Measurements from ENCODE around the gene ALB.

ALB gene

DNA sequence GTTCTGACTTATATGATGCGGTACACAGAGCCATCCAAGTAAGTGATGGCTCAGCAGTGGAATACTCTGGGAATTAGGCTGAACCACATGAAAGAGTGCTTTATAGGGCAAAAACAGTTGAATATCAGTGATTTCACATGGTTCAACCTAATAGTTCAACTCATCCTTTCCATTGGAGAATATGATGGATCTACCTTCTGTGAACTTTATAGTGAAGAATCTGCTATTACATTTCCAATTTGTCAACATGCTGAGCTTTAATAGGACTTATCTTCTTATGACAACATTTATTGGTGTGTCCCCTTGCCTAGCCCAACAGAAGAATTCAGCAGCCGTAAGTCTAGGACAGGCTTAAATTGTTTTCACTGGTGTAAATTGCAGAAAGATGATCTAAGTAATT lies 16.5 kb downstream of the ALB start:
- no peak overlapping the region for H3K27ac ChIP-seq (replicated peaks)
- TF ChIP-seq POLR2AphosphoS5 (IDR thresholded peaks at IDR 0.05; ENCODE audit: low read depth) = no peak
- H3K27me3 ChIP-seq (ENCODE audit: insufficient read depth, poor library complexity, severe bottlenecking) = no peaks in the 10 kb centered on the region
- DNase-seq (ENCODE audit: low read depth in 1 of 2, low spot score in 1 of 2) = no peak
- H3K4me3 ChIP-seq (replicated peaks; ENCODE audit: insufficient read depth, low read length) = no peak overlapping the region

DNA sequence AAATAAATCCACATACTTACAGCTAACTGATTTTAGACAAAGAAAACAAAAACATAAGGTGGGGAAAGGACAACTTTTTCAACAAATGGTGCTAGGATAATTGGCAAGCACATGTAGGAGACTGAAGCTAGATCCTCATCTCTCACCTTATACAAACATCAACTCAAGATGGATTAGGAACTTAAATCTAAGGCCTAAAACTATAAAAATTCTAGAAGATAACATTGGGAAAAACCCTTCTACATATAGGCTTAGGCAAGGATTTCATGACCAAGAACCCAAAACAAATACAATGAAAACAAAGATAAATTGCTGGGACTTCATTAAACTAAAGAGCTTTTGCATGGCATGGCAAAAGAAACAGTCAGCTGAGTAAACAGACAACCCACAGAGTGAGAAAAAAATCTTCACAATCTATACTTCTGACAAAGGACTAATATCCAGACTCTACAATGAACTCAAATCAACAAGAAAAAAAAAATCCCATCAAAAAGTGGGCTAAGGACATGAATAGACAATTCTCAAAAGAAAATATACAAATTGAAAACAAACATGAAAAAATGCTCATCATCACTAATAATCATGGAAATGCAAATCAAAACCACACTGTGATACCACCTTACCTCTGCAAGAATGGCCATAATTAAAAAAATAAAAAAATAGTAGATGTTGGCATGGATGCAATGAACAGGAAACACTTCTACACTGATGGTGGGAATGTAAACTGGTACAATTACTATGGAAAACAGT lies 17.8 kb downstream of the ALB start:
- H3K4me3 ChIP-seq (replicated peaks; ENCODE audit: insufficient read depth, low read length) = no peak overlapping the region
- DNase-seq (ENCODE audit: low read depth in 1 of 2, low spot score in 1 of 2) = no peak
- TF ChIP-seq SPI1 (IDR thresholded peaks at IDR 0.05; ENCODE audit: borderline replicate concordance, low read depth) (no peak), POLR2AphosphoS5 (IDR thresholded peaks at IDR 0.05; ENCODE audit: low read depth) (no peak), GABPA (IDR thresholded peaks at IDR 0.05; ENCODE audit: low read depth) (no peak)
- TF ChIP-seq, protein P1, sequence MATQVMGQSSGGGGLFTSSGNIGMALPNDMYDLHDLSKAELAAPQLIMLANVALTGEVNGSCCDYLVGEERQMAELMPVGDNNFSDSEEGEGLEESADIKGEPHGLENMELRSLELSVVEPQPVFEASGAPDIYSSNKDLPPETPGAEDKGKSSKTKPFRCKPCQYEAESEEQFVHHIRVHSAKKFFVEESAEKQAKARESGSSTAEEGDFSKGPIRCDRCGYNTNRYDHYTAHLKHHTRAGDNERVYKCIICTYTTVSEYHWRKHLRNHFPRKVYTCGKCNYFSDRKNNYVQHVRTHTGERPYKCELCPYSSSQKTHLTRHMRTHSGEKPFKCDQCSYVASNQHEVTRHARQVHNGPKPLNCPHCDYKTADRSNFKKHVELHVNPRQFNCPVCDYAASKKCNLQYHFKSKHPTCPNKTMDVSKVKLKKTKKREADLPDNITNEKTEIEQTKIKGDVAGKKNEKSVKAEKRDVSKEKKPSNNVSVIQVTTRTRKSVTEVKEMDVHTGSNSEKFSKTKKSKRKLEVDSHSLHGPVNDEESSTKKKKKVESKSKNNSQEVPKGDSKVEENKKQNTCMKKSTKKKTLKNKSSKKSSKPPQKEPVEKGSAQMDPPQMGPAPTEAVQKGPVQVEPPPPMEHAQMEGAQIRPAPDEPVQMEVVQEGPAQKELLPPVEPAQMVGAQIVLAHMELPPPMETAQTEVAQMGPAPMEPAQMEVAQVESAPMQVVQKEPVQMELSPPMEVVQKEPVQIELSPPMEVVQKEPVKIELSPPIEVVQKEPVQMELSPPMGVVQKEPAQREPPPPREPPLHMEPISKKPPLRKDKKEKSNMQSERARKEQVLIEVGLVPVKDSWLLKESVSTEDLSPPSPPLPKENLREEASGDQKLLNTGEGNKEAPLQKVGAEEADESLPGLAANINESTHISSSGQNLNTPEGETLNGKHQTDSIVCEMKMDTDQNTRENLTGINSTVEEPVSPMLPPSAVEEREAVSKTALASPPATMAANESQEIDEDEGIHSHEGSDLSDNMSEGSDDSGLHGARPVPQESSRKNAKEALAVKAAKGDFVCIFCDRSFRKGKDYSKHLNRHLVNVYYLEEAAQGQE (IDR thresholded peaks at IDR 0.05; ENCODE audit: insufficient replicate concordance, low read depth) = no peak
- TF ChIP-seq, protein P2, sequence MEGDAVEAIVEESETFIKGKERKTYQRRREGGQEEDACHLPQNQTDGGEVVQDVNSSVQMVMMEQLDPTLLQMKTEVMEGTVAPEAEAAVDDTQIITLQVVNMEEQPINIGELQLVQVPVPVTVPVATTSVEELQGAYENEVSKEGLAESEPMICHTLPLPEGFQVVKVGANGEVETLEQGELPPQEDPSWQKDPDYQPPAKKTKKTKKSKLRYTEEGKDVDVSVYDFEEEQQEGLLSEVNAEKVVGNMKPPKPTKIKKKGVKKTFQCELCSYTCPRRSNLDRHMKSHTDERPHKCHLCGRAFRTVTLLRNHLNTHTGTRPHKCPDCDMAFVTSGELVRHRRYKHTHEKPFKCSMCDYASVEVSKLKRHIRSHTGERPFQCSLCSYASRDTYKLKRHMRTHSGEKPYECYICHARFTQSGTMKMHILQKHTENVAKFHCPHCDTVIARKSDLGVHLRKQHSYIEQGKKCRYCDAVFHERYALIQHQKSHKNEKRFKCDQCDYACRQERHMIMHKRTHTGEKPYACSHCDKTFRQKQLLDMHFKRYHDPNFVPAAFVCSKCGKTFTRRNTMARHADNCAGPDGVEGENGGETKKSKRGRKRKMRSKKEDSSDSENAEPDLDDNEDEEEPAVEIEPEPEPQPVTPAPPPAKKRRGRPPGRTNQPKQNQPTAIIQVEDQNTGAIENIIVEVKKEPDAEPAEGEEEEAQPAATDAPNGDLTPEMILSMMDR (IDR thresholded peaks at IDR 0.05; ENCODE audit: insufficient read depth, low read length) = no peak
- no peaks in the 10 kb centered on the region for H3K27me3 ChIP-seq (ENCODE audit: insufficient read depth, poor library complexity, severe bottlenecking)
- no peak overlapping the region for H3K27ac ChIP-seq (replicated peaks)

DNA sequence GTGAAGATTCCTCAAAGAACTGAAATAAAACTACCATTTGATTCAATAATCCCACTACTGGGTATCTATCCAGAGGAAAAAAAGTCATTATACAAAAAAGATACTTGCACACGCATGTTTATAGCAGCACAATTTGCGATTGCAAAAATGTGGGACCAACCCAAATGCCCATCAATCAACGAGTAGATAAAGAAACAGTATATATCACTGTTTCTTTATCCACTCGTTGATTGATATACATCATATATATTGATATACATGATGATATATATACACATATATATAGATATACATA lies 18.3 kb downstream of the ALB start:
- TF ChIP-seq, protein P2 (IDR thresholded peaks at IDR 0.05; ENCODE audit: insufficient read depth, low read length) = no peak
- TF ChIP-seq, protein P1 (IDR thresholded peaks at IDR 0.05; ENCODE audit: insufficient replicate concordance, low read depth) = no peak
- TF ChIP-seq SPI1 (IDR thresholded peaks at IDR 0.05; ENCODE audit: borderline replicate concordance, low read depth) (no peak), GABPA (IDR thresholded peaks at IDR 0.05; ENCODE audit: low read depth) (no peak), POLR2AphosphoS5 (IDR thresholded peaks at IDR 0.05; ENCODE audit: low read depth) (no peak)
- Histone ChIP-seq H3K27ac (replicated peaks) (no peak overlapping the region), H3K27me3 (ENCODE audit: insufficient read depth, poor library complexity, severe bottlenecking) (no peaks in the 10 kb centered on the region), H3K4me3 (replicated peaks; ENCODE audit: insufficient read depth, low read length) (no peak overlapping the region)
- no peak for DNase-seq (ENCODE audit: low read depth in 1 of 2, low spot score in 1 of 2)

DNA sequence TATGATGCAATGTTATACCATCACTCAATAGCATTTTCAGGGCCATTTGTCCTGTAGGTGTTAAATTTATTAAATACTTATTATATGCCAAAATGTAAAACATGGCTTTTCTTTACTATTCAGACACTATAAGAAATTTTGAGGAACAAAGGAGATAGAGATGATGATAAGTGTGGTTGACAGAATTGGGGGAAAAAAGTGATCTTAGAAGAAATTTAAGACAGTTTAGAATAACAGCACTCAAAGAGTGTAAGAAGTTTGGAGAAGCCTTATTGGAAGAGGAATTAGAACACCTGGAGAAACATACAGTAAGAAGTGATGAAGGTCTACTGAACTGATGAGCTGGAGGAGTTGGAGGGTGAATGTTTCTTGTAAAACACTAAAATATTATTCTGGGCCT lies 19.1 kb downstream of the ALB start:
- no peaks in the 10 kb centered on the region for H3K27me3 ChIP-seq (ENCODE audit: insufficient read depth, poor library complexity, severe bottlenecking)
- TF ChIP-seq SPI1 (IDR thresholded peaks at IDR 0.05; ENCODE audit: borderline replicate concordance, low read depth) (no peak), GABPA (IDR thresholded peaks at IDR 0.05; ENCODE audit: low read depth) (no peak), POLR2AphosphoS5 (IDR thresholded peaks at IDR 0.05; ENCODE audit: low read depth) (no peak)
- TF ChIP-seq, protein P1 (IDR thresholded peaks at IDR 0.05; ENCODE audit: insufficient replicate concordance, low read depth) = no peak
- TF ChIP-seq, protein P2 (IDR thresholded peaks at IDR 0.05; ENCODE audit: insufficient read depth, low read length) = no peak
- H3K27ac ChIP-seq (replicated peaks) = no peak overlapping the region
- no peak overlapping the region for H3K4me3 ChIP-seq (replicated peaks; ENCODE audit: insufficient read depth, low read length)
- DNase-seq (ENCODE audit: low read depth in 1 of 2, low spot score in 1 of 2) = no peak

Data from HL-60 (cell line).